GM21529 (cell line): Measurements from ENCODE around the gene CA6.
"Not testable (repeated sequence)": the region's sequence is repeated elsewhere in the genome, so short reads cannot be mapped to it uniquely, and the experiment has no call there.

Experiments
- ATAC-seq: cut with Tn5 transposase; IDR thresholded peaks from one replicate; pipeline ENCODE4 v1.9.1; 2021; ENCODE audit not compliant: unreplicated experiment

Gene CA6

DNA sequence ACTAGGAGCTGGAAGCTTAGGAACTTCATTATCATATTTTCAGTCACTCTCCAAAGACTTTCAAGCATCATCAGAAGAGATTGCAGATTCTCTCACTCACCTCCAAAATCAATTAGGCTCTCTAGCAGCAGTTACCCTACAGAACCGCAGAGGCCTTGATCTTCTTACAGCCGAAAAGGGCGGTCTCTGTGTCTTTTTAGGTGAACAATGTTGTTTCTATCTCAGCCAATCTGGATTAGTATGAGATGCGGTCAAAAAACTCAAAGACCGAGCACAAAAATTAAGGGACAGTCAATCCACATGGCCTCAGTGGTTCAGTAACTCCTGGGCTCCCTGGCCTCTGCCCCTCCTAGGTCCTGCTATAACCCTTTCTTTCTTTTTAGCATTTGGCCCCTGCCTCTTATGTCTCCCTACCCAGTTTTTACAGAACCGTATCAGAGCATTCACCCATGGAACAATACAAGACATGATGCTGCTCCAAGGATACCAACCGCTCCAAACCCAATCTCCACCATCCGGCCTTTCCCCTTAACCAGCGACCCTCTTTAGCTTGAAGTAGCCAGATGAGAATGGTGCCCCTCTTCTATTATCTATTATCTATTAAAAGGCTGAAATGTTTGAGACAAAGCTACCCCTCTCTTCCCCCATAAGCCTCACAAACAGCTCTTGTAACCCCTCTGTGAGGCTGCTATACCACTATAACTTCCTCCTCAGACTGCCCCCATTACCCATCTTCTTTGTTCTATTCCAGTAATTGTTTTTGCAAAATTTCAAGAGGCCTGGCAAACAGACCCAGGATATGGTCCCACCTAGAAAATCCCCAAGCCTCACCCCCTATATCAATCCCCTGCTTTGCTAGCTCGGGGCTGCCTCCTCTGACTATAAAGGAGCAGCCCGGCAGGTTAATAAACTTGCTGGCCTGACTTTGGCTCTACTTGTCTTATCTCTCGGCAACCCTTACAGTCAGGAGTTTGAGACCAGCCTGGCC is 18.7 kb upstream of the CA6 start:
- no peak for ATAC-seq

DNA sequence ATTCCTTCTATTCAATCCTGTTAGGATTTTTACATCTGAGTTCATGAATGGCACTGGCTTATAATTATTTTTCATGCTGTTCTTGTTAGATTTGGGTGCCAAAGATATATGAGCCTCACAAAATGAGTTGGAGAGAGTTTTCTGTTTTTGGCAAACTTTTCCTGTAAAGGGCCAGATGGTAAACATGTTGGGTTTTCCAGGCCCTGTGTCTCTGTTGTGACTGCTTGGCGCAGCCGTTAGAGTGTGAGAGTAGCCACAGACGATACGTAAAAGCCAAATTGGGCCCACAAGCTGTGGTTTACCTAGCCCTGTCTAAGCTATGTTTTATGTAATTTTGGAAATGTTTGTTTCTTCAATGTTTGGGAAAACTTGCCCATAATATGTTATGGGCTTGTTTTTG is 15.6 kb upstream of the CA6 start:
- no peak for ATAC-seq

DNA sequence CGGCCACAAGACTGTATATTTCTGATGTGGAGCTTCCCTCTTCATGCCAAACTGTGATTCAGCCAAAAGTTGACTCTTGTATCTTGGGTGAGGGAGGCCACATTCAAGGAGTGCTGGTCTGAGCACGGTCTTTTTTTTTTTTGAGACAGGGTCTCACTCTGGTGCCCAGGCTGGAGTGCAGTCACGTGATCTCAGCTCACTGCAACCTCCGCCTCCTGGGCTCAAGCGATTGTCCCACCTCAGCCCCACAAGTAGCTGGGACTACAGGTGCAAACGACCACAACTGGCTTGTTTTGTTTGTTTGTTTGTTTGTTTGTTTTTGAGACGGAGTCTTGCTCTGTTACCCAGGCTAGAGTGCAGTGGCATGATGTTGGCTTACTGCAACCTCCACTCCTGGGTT is 8.6 kb upstream of the CA6 start:
- ATAC-seq, result not testable (repeated sequence)

DNA sequence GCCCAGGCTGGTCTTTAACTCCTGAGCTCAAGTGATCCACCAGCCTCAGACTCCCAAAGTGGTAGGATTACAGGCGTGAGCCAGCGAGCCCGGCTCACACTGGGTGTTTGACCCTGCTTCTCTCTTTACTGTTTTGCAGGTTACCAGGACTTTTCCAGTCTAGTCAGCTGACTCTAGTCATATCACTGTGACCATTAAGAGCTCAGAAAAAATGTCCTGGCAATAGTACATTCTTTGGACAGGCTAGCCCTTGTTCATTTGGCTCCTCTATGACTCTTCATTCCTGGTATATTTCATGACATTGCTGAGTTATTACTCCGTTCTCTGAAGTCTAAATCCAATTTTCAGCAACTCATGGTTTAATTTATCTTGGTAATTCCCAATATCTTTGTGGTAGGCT is 8.0 kb upstream of the CA6 start:
- no peak for ATAC-seq

DNA sequence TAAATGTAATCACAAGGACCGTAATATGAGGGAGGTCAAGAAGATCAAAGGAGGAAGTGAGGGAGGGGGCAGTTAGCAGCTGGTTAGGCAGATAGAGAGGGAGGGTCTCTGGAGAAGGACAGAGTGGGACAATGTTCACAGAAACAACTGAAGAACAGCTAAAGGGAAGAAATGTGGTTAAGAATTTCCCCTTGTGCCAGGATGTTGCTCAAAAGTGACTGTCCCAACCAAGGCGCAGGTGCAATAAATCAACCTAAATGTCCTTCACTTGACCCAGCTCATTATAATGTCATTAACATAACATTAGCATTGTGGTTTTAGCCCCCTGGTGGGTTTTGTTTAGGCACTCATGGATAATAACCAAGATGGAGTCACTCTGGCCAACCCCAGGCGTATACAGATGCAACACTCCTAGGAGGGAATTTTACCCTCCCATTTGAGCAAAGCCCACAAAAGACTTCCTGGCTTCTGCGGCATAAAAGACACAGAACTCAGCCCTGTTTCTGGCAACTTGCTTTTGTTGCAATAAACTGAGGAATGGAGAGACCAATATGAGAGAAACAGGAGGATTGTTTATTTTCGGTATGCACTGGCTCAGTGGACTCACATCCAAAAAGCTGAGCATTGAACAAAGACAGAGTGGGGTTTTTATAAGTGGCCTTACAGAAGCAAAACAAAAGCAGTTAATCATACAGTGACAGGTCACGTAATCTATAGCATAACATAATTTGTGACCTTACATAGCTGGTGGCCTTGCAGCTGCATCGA is 7.3 kb upstream of the CA6 start:
- ATAC-seq, result no peak

DNA sequence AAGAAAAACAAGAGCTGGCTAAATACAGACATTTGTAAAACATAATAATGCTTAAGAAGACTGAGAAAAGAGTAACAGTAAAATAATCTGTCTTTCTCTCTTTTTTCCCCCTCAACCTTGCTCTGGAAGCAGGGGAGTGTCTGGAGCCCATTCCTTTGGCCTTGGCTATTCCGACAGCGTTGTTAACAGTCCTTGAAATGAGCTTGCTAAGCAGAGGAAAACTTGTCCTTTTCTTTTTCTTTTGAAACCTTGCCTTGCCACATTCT is 6.7 kb upstream of the CA6 start:
- ATAC-seq, result no peak

DNA sequence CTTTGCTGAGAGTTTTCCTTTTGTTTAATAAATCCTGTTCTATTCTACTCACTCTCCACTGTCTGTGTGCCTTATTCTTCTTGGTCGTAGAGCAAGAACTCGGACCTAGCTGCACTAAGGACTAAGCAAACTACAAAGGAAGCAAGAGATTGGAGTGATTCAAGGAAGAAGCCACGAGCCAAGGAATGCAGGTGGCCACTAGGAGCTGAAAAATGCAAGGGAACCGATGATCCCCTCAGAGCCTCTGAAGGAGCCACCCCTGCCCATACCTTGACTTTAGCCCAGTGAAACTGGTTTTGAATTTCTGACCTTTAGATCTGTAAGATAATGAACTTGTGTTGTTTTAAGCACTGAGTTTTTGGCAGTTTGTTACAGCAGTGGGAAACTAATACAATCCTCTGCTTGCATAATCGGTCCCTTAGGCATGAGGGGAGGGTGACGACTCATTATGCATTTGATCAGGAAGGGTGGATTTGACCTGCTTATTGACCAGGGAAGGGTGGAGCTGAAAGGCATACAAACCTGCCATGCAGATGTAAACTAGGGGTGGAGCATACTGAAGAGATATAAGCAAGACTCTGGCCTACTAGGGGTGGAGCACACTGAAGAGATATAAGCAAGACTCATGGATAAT is 6.2 kb upstream of the CA6 start:
- ATAC-seq, result no peak

DNA sequence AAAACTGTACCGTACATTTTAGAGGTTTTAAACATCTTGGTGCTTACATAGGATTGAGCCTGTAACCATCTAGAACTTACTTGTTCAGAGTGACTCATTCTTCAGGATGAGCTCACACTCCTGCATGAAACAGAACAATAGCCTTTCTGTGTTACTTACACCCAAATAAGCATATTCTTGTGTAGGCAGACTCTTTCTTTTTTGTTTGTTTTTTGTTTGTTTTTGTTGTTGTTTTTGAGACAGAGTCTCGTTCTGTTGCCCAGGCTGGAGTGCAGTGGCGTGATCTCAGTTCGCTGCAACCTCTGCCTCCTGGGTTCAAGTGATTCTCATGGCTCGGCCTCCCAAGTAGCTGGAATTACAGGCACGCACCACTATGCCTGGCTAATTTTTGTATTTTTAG is 3.8 kb upstream of the CA6 start:
- ATAC-seq, result no peak

DNA sequence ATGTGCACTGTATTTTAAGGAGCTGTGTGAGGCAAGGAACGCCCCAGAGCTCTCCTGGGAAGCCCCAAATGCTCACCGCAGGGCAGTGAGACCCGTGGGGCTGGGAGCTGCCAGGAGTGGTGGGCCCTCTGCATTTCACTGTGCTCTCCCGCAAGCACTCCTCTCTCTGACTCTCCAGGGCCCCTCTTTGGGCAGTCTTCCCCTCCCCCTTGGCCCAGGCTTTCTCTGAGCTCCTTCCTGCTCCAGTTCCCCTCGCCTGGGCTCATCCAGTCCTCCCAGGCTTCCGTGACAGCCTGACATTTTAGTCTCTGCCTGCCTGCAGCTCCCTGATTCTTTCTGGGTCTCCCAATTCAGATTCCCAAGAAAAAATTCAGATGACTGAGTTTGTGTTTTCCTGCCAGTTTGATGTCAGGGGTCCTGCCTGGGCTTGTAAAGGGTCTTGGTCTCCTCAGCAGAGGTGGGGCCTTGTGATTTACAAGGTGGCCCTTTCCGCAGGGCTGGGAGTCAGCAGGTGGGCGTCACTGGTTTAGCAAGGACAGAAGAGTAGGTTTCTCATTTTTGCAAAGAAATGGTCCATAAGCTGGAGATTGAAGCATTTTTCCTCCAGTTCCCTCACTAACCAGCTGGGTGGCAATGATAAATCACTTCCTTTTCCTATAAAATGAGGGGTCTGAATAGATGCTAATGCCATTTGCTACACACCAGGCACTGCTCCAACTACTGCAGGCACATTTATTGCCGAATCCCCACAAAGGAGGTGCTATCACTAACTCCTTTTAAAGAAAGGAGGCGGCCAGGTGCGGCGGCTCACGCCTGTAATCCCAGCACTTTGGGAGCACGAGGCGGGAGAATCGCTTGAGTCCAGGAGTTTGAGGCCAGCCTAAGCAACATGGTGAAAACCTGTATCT is 1.9 kb upstream of the CA6 start:
- ATAC-seq, result no peak

DNA sequence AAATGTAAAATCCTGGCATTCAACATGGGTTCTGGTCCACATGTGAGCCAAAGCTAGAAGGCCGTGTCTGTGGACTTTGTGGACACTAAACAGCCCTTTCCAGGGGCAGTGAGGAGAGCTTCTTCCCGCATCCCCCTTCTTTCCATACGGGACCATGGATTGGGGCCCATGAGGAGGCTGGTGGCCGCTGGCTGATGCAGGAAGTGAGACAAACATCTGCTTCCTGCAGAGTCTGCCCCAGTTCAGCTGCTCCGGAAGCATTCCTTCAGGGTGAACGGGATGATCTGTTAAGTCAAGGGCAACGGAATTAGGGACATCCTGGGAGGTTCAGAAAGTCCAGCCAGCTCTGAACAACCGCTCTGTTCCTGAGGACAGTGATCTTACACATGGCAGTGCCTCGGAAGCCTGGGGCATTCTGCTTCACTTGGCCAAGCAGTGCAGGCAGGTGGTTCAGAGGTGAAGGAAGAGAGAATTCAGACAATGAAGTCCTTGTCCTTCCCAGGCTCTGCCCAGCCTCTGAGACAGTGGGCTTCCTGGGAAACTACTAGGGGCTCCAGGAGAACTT is 1.5 kb downstream of the CA6 start:
- no peak for ATAC-seq

DNA sequence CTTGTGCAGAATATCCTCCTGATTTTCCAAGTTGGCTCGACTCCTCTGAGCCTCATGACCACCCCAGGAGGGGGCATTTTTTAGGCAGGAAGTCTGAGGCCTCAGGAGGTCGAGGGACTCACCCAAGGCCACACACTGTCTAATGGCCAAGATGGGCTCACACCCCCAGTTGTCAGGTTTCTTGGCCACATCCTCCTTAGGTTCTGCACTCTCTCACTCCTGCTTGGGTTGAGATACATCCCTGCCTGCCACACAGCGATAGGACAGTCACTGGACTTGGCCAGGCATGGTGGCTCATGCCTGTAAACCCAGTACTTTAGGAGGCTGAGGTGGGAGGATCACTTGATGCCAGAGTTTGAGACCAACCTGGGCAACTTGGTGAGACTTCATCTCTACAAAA is 4.6 kb downstream of the CA6 start:
- ATAC-seq, result no peak

DNA sequence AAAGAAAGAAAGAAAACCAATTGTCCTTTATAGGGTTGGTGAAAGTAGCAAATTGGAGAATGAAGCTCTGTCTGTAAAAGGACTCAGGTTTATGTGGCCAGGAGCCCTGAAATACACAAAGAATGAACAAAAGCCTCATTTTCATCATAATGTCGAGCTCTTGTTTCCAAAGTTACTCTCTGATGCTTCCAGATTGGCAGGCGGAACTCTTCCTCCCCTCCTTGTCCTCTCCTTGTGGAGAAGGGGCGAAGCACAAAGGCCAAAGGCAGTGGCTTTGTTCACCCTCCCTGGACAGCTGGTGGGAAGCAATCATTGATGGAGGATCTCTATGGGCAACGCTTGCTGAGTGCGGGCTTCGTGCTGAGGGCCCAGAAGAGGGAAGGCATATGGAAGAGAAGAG is 5.6 kb downstream of the CA6 start:
- ATAC-seq, result no peak

DNA sequence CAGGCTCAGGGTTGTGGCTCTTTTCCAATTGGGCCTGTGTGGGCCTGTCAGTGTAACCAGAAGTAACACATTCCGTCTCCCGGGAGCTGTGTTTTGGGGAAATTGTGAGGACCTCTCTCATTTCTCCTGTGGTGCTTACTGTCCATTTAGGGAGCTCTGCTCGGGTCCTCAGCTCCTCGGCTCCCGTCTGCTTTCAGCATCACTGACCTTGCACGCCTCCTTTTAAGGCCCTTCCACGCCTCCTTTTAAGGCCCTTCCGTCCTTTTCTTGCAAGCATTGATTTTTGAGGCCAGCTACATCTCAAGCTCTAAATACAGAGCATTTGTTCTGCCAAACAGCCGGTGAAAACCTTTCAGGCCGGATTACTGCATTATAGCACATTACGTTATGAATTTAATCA is 9.7 kb downstream of the CA6 start:
- no peak for ATAC-seq

DNA sequence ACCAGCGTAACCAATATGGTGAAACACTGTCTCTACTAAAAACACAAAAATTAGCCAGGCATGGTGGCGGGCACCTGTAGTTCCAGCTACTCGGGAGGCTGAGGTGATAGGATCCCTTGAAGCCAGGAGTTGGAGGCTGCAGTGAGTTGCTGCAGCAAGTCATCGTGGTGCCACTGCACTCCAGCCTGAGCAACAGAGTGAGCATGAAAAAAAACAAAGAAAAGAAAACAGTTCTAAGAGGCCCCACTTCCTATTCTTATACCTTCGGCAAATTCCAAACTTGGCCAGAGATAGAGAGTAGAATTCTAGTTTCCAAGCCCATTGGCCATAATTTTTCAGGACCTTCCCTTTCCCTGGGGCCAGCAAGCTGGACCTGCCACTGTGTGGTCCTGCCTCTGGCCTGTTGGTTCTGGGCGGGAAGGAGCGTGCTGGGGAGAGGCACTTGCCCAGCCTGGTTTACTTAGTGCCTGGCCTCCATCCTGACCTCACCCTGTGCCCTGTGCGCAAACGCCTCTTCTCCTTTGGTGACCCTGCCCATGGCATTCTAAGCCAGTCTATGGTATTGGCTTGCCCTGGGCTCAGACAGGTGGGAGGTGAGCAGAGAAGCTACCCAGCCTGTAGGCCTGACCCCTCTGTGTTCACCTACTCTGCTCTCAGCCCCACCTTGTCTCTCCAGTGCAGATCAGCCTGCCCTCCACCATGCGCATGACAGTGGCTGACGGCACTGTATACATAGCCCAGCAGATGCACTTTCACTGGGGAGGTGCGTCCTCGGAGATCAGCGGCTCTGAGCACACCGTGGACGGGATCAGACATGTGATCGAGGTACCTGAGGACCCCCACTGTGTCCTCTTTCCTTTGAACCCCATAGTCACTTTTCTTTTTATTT is 11.0 kb downstream of the CA6 start:
- ATAC-seq, result no peak

DNA sequence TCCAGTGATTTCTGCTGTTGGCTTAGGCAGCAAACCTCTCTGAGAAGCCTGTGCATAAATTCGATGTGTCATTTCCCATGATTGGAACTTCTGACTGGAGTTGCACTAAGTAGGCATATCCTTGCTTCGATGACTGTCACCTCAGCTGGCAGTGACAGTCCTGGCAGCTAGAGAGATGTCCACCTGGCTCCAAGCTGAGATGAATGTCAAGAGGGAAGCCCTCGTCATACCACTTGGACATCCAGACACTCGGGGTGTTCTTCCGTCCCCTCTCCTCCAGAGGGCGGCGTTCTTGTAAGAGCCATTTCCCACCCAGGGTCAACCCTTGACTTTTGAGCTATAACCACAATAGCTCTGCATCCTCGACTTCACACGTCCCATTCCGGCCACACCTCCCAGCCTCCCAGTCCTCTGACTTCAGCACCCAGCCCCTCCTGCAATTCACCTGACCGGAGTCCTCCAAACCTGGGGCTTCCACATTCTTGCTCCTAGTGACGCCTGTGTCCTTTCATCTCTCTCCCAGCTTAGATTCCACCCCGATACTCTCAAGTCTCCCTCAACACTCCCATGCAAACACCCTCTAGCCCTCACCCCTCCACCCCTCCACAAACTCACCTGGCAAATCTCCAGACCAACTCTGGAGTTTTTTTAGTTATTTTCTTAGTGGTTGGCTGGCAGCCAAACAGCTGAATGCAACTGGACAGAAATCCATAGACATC is 17.3 kb downstream of the CA6 start:
- no peak for ATAC-seq

DNA sequence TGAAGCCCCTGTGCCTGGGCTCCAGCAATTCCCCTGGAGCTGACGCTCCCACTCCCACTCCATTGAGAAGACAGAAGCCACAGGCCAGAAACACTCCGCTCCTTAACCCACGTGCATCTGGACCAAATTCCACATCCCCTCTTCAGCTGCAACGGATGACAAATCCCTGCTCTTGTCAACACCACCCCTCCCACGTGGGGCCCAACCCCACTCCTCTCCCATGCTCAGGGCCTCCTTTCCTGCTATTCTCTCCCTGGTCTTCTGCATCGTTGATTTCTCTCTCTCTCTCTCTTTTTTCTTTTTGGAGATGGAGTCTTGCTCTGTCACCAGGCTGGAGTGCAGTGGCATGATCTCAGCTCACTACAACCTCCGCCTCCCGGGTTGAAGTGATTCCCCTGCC is 18.3 kb downstream of the CA6 start:
- ATAC-seq, result no peak

DNA sequence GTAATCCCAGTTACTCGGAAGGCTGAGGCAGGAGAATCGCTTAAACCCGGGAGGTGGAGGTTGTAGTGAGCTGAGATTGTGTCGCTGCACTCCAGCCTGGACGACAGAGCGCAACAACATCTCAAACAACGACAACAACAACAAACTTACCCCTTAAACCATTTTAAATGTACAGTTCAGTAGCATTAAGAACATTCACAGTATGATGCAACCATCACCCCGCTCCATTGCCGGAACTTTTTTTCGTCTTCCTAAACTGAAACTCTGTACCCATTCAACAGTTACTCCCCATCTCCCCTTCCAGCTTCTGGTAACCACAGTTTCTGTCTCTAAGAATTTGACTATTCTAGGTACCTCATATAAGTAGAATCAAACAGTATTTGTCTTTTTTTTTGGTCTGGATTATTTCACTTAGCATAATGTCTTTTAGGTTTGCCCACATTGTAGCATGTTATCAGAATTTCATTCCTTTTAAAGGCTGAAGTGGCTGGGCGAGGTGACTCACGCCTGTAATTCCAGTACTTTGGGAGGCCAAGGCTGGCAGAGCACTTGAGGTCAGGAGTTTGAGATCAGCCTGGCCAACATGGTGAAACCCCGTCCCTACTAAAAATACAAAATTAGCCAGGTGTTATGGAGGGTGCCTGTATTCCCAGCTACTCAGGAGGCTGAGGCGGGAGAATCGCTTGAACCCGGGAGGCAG is 19.6 kb downstream of the CA6 start:
- no peak for ATAC-seq

DNA sequence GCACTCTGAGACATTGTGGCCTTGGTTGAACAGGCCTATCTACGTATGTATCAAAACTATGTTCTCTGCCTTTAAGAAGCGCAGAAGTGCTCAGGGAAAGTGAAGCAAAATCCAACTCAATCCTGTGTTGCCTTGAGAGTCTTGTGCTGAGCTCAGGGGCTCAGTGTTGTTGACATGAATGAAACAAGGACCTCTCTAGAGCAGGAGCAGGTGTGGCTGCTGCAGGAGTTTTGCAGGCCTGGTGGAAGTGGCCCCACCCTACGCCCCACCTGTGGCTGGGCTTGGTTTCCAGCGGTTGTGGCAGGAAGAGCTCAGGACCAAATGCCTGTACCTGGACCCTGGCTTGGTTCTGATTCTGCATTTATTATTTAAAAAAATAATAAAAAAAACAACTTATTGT is 20.9 kb downstream of the CA6 start:
- no peak for ATAC-seq
